ENCODE measurements around the gene MFAP1. TPM values are rescaled to one million over a fixed set of nuclear protein-coding genes. Genes with fewer than 3 reads are reported as not detected.

Gene MFAP1
- total and polyA plus RNA-seq, 12 donors: 13.0 to 23.4 (median 20.7) TPM

DNA sequence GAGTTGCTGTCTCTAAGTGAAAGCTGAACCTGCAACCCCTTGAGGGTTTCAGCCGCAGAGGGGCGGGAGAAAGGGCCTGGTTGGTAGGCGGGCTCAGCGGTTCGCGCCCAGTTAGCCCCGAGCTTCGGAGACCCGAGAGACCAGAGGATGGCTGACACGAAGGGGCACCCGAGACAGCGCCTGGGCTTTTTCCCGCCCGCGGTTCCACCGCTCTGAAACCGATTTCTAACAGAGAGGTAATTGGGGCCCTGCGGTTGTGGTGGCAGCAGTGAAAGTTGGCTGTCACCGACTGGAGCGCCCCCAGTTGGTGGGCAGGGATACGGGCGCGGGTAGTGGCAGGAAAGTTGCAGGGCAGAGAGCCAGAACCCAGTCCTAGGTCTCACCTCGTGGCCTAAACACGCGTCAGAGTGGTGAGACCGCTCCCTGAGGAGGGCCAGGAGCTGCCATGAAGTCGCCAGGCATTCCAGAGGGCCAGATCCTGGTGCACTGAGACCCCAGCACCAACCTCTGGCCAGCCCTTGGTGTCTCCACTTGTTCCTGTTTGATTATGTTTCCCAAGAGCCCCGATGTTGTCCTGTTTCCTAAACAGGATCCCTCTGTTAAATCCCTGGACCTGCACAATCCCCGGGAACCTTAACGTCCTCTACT lies 47.1 kb downstream of the MFAP1 start:
- ATAC-seq: peak; percentile 76 to 83 (median 79)
- Histone ChIP-seq H3K4me3 (peak overlapping the region; percentile 47 to 94 (median 68)), H3K36me3 (peaks cover 0 to 21% (median 15%) of the 10 kb centered on the region in 9 donors), H3K4me1 (peaks cover 4 to 25% (median 17%) of the 10 kb centered on the region in 9 donors), H3K27ac (peak overlapping the region in 9 of 10 donors; percentile 70 to 86 (median 84)), H3K27me3 (no peaks in the 10 kb centered on the region), H3K9me3 (no peaks in the 10 kb centered on the region)
- intact Hi-C loops (cut with DNase I): no loop called here
- WGBS, 2 donors: 3% methylated on average over 31 of the region's 31 CpGs
- peak; percentile 69 to 75 for DNase-seq
- TF ChIP-seq, protein P1, sequence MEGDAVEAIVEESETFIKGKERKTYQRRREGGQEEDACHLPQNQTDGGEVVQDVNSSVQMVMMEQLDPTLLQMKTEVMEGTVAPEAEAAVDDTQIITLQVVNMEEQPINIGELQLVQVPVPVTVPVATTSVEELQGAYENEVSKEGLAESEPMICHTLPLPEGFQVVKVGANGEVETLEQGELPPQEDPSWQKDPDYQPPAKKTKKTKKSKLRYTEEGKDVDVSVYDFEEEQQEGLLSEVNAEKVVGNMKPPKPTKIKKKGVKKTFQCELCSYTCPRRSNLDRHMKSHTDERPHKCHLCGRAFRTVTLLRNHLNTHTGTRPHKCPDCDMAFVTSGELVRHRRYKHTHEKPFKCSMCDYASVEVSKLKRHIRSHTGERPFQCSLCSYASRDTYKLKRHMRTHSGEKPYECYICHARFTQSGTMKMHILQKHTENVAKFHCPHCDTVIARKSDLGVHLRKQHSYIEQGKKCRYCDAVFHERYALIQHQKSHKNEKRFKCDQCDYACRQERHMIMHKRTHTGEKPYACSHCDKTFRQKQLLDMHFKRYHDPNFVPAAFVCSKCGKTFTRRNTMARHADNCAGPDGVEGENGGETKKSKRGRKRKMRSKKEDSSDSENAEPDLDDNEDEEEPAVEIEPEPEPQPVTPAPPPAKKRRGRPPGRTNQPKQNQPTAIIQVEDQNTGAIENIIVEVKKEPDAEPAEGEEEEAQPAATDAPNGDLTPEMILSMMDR (IDR thresholded peaks at IDR 0.05): peak; percentile 32 to 83 (median 68)

DNA sequence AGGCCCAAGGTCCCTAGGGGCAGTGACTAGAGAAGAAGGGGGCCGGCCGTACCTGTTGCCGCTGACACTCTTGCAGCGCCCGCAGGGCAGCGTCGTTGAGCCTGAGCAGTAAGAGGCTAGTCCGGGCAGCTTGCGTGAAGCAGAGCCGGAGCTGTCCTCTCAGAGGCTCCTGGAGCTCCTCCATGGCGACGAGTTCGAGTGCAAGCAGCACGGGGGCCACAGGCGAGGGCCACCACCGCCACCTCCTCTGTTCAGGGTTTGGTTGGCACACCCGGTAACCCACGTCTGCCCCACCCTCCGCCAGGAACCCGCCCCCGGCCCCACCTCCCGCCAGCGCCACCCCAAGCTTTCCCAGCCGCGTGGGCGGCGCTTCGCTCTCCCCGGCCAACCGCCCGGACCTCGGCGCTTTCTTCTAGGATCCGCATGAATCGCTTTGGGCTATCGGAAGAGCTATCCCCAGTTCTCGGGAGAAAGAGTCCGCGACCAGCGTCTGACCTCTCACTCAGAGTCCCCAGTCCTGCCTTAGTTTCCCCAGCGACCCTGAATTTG lies 47.7 kb downstream of the MFAP1 start, which contains the start of gene ELL3:
ELL3 (minus strand) TSS at position 249 of the 549 bp plus-strand sequence; CDS start at position 184, 65 bp downstream.
- TF ChIP-seq, protein P1 (IDR thresholded peaks at IDR 0.05): no peak
- H3K27me3 ChIP-seq: no peaks in the 10 kb centered on the region
- peak; percentile 80 to 91 (median 88) for ATAC-seq
- H3K4me1 ChIP-seq: peaks cover 4 to 27% (median 17%) of the 10 kb centered on the region in 9 donors
- DNase-seq: peak; percentile 67 to 83
- intact Hi-C loops (cut with DNase I): no loop called here
- H3K4me3 ChIP-seq: peak within 1 kb of the TSS; percentile 47 to 94 (median 68)
- H3K27ac ChIP-seq: peak within 1 kb of the TSS in 9 of 10 donors; percentile 70 to 86 (median 84)
- H3K36me3 ChIP-seq: peaks cover 0 to 27% (median 20%) of the 10 kb centered on the region in 9 donors
- no peaks in the 10 kb centered on the region for H3K9me3 ChIP-seq
- WGBS, 2 donors: 1% methylated on average over 41 of the region's 41 CpGs

DNA sequence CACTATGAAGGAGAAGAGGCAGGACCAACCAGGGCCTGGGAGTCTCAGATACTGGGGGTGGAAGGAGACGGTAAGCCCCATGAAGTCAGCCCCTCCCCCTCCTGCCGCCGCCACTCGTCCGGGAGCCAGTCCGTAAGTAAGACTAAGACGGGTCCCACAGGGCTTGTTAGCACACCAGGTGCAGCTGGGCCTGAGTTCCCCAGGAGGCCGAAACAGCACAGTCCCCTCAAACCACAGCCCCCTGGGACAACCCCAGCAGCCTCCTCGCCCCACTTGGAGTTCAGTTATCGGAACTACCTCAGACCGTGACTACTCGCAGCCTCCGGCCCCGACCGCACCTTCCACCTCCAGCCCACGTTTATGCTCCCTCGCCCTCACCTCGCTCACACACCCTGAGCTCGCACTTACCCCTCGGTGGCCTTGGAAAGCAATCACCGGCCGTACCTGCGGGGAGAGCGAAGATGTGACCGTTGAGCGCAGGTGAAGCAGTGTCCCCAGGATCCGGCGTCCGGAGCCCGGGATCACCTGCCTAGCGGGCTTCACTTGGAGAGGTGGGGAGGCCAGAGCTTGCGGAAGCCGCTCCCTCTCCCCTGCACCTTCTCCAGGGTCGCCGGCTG lies 48.3 kb downstream of the MFAP1 start:
- peaks cover 0 to 32% (median 25%) of the 10 kb centered on the region in 9 donors for H3K36me3 ChIP-seq
- TF ChIP-seq, protein P1 (IDR thresholded peaks at IDR 0.05): no peak
- DNase-seq (no peak), ATAC-seq (peak; percentile 1 to 34 (median 4))
- peaks cover 4 to 28% (median 17%) of the 10 kb centered on the region in 9 donors for H3K4me1 ChIP-seq
- no peaks in the 10 kb centered on the region for H3K27me3 ChIP-seq
- peak overlapping the region; percentile 47 to 94 (median 68) for H3K4me3 ChIP-seq
- intact Hi-C loops (cut with DNase I): no loop called here
- peak overlapping the region in 9 of 10 donors; percentile 70 to 86 (median 84) for H3K27ac ChIP-seq
- no peaks in the 10 kb centered on the region for H3K9me3 ChIP-seq
- WGBS, 2 donors: 37 to 48% methylated on average over 35 of the region's 35 CpGs

DNA sequence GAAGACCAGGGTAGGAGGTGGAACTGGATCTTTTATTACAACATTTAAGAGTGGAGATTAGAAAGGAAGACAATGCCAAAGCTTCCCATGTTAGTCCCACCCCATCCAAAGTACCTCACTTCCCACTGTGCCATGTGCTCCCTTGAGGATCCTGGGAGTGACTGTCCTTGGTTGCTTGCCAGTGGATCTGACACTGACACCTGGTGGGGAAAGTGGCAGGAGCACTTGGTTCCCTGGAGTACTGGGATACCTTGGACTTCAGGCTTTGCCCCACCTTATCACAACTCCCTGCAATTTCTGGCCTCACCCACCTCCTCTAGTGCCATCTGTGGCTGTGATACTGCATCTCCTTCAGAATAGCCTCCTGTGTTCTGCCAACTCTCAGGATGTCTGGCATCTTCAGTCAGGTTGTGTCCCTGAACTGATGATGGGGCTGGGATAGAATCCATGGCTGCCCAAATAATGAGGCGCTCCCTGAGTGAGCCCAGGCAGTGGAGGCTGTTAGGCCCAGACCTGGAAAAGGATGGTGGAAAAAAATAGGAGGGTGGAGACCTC lies 49.0 kb downstream of the MFAP1 start:
- H3K36me3 ChIP-seq: peaks cover 0 to 40% (median 32%) of the 10 kb centered on the region in 9 donors
- DNase-seq (no peak), ATAC-seq (peak in 6 of 8 donors; percentile 5 to 38 (median 18))
- no peaks in the 10 kb centered on the region for H3K9me3 ChIP-seq
- peaks cover 4 to 29% (median 17%) of the 10 kb centered on the region in 9 donors for H3K4me1 ChIP-seq
- no peak overlapping the region for H3K4me3 ChIP-seq
- 100% methylated on average over 1 of the region's 1 CpG for WGBS, 2 donors
- H3K27ac ChIP-seq: peak overlapping the region in 3 of 10 donors; percentile 34 to 86 (median 34)
- intact Hi-C loops (cut with DNase I): no loop called here
- H3K27me3 ChIP-seq: no peaks in the 10 kb centered on the region
- TF ChIP-seq, protein P1 (IDR thresholded peaks at IDR 0.05): peak in 6 of 9 donors; percentile 21 to 41 (median 34)

All from heart right ventricle (tissue), 16 donors.